ENCODE data around the gene BSG. TPM values are rescaled to one million over a fixed set of nuclear protein-coding genes. Genes with fewer than 3 reads are reported as not detected.

Gene BSG
- total and polyA plus RNA-seq, 9 of the 15 experiments (the other 6 are each of a cell fraction or from before 2014, with no cell fraction given), result 4.6 to 495 (median 187) TPM

- TF ChIP-seq, protein P1, sequence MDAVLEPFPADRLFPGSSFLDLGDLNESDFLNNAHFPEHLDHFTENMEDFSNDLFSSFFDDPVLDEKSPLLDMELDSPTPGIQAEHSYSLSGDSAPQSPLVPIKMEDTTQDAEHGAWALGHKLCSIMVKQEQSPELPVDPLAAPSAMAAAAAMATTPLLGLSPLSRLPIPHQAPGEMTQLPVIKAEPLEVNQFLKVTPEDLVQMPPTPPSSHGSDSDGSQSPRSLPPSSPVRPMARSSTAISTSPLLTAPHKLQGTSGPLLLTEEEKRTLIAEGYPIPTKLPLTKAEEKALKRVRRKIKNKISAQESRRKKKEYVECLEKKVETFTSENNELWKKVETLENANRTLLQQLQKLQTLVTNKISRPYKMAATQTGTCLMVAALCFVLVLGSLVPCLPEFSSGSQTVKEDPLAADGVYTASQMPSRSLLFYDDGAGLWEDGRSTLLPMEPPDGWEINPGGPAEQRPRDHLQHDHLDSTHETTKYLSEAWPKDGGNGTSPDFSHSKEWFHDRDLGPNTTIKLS (IDR thresholded peaks at IDR 0.05; ENCODE audit: borderline replicate concordance, low read depth), result peak; percentile 85
- TF ChIP-seq ZC3H8 (IDR thresholded peaks at IDR 0.05) (no peak), ZNF354B (CRISPR knock-in tag; IDR thresholded peaks at IDR 0.05) (no peak), SIN3B (IDR thresholded peaks at IDR 0.05; ENCODE audit: low read depth) (peak; percentile 52; the same call in 1 of the 2 replicates), ZNF449 (CRISPR knock-in tag; IDR thresholded peaks at IDR 0.05) (peak; percentile 87; the same call in 1 of the 2 replicates), NFIC (IDR thresholded peaks at IDR 0.05) (peak; percentile 40; the same call in 1 of the 2 replicates), MBD2 (IDR thresholded peaks at IDR 0.05; ENCODE audit: borderline replicate concordance, low read depth) (no peak; the same call in 1 of the 2 replicates), MCM5 (IDR thresholded peaks at IDR 0.05; ENCODE audit: low read depth) (no peak), ELF4 (CRISPR knock-in tag; IDR thresholded peaks at IDR 0.05) (0 out of 2 replicates have a peak, but pooled peaks have one; percentile 5), ZNF12 (CRISPR knock-in tag; IDR thresholded peaks at IDR 0.05) (no peak), CSDE1 (IDR thresholded peaks at IDR 0.05) (no peak), CHCHD3 (CRISPR knock-in tag; IDR thresholded peaks at IDR 0.05) (no peak), TSC22D4 (tag; IDR thresholded peaks at IDR 0.05) (no peak), STAT5A (IDR thresholded peaks at IDR 0.05; ENCODE audit: borderline replicate concordance, low read length) (no peak), FOXA1 (IDR thresholded peaks at IDR 0.05; ENCODE audit: borderline replicate concordance) (no peak), NCOA6 (IDR thresholded peaks at IDR 0.05) (no peak; the same call in 1 of the 2 replicates), STAG1 (CRISPR knock-in tag; IDR thresholded peaks at IDR 0.05; ENCODE audit: borderline replicate concordance) (no peak), CREB1 (IDR thresholded peaks at IDR 0.05) (peak; percentile 69), CREB1 (CRISPR knock-in tag; IDR thresholded peaks at IDR 0.05) (peak; percentile 70), NUFIP1 (IDR thresholded peaks at IDR 0.05; ENCODE audit: partially characterized antibody) (no peak), HCFC1 (IDR thresholded peaks at IDR 0.05; ENCODE audit: low read depth, low read length) (peak; percentile 90)
- TF ChIP-seq, protein P2, sequence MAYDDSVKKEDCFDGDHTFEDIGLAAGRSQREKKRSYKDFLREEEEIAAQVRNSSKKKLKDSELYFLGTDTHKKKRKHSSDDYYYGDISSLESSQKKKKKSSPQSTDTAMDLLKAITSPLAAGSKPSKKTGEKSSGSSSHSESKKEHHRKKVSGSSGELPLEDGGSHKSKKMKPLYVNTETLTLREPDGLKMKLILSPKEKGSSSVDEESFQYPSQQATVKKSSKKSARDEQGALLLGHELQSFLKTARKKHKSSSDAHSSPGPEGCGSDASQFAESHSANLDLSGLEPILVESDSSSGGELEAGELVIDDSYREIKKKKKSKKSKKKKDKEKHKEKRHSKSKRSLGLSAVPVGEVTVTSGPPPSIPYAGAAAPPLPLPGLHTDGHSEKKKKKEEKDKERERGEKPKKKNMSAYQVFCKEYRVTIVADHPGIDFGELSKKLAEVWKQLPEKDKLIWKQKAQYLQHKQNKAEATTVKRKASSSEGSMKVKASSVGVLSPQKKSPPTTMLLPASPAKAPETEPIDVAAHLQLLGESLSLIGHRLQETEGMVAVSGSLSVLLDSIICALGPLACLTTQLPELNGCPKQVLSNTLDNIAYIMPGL (CRISPR knock-in tag; IDR thresholded peaks at IDR 0.05), result peak; percentile 4; the same call in 1 of the 2 replicates
- TF ChIP-seq, protein P3, sequence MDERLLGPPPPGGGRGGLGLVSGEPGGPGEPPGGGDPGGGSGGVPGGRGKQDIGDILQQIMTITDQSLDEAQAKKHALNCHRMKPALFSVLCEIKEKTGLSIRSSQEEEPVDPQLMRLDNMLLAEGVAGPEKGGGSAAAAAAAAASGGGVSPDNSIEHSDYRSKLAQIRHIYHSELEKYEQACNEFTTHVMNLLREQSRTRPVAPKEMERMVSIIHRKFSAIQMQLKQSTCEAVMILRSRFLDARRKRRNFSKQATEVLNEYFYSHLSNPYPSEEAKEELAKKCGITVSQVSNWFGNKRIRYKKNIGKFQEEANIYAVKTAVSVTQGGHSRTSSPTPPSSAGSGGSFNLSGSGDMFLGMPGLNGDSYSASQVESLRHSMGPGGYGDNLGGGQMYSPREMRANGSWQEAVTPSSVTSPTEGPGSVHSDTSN (CRISPR knock-in tag; IDR thresholded peaks at IDR 0.05; ENCODE audit: low read depth), result no peak
- TF ChIP-seq, protein P3 (tag; conservative IDR thresholded peaks at IDR 0.05; ENCODE audit: low read depth), result no peak
Observed at GRCh38 chr19:531009-531752, 41.2 kb upstream of the BSG start (continued).
